ENCODE data around the gene FANCE. TPM values are rescaled to one million over a fixed set of nuclear protein-coding genes. Genes with fewer than 3 reads are reported as not detected.

Gene FANCE
- total RNA-seq, 1 experiment from 2014 or later, result 16.1 TPM

DNA sequence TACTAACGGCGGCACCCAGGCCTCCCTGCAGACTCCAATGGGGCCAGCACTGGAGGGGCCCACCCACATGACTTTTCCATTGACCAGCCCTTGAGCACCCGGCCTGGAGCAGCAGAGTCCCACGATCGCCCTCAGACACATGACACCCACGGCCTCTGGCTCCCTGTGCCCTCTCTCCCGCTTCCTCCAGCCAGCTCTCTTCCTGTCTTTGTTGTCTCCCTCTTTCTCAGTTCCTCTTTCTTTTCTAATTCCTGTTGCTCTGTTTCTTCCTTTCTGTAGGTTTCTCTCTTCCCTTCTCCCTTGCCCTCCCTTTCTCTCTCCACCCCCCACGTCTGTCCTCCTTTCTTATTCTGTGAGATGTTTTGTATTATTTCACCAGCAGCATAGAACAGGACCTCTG, 26.1 kb upstream of the FANCE start:
- DNase-seq (ENCODE audit: low read depth, low spot score), result no peak
- H3K9ac ChIP-seq (ENCODE audit: low read length), result no peak overlapping the region

More for the DNA sequence above, 26.1 kb upstream of the FANCE start:
- ChIA-PET POLR2A (no interaction called here), RAD21 (ENCODE audit: low non-redundant PET in 1 of 2, low total read pairs in 2 of 2, uncharacterized antibody in 2 of 2, unreplicated experiment in 2 of 2) (no interaction called here), CTCF (no interaction called here)
- H2AFZ ChIP-seq (ENCODE audit: low read depth, low read length, poor library complexity, severe bottlenecking), result no peak overlapping the region
- peaks cover 0 to 4% of the 10 kb centered on the region in 2 experiments; a peak in 1 of 4 replicates for H3K4me1 ChIP-seq (ENCODE audit: control insufficient read depth in 1 of 2, insufficient read depth in 2 of 2, low read length in 2 of 2)
- H3K9me2 ChIP-seq (ENCODE audit: insufficient read depth), result no peaks in the 10 kb centered on the region
- BruUV-seq (replicated peaks), result no TSS peak
- no peak for ATAC-seq
- H3K4me3 ChIP-seq (replicated peaks in 1 of 2; ENCODE audit: low read depth in 1 of 2, low read length in 2 of 2), result no peak overlapping the region
- peaks cover 0 to 15% of the 10 kb centered on the region in 2 experiments; a peak in 2 of 4 replicates for H3K9me3 ChIP-seq (ENCODE audit: control insufficient read depth in 1 of 2, insufficient read depth in 1 of 2, low read depth in 1 of 2, low read length in 2 of 2)
- H3K36me3 ChIP-seq (ENCODE audit: control insufficient read depth in 1 of 2, insufficient read depth in 2 of 2, low read length in 2 of 2), result peaks cover 8 to 19% of the 10 kb centered on the region in 2 experiments; a peak in 3 of 4 replicates
- H3K27ac ChIP-seq (ENCODE audit: low read depth, low read length), result no peak overlapping the region
- no peak overlapping the region for H3K4me2 ChIP-seq (ENCODE audit: low read length)
- H3K79me2 ChIP-seq (ENCODE audit: insufficient read depth, low read length), result no peaks in the 10 kb centered on the region
- H3K27me3 ChIP-seq (ENCODE audit: insufficient read depth, low read length), result no peaks in the 10 kb centered on the region
- intact Hi-C loops (cut with micrococcal nuclease), result no loop called here
- TF ChIP-seq SIN3A (IDR thresholded peaks at IDR 0.05; ENCODE audit: low read depth), result no peak
- no peak for TF ChIP-seq POLR2A (IDR thresholded peaks at IDR 0.05; ENCODE audit: borderline replicate concordance, extremely low read depth, insufficient read depth, insufficient read length)
- no peak for TF ChIP-seq EZH2 (IDR thresholded peaks at IDR 0.05)
- TF ChIP-seq, protein P1, sequence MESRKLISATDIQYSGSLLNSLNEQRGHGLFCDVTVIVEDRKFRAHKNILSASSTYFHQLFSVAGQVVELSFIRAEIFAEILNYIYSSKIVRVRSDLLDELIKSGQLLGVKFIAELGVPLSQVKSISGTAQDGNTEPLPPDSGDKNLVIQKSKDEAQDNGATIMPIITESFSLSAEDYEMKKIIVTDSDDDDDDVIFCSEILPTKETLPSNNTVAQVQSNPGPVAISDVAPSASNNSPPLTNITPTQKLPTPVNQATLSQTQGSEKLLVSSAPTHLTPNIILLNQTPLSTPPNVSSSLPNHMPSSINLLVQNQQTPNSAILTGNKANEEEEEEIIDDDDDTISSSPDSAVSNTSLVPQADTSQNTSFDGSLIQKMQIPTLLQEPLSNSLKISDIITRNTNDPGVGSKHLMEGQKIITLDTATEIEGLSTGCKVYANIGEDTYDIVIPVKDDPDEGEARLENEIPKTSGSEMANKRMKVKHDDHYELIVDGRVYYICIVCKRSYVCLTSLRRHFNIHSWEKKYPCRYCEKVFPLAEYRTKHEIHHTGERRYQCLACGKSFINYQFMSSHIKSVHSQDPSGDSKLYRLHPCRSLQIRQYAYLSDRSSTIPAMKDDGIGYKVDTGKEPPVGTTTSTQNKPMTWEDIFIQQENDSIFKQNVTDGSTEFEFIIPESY (IDR thresholded peaks at IDR 0.05; ENCODE audit: extremely low read depth, insufficient replicate concordance, low read length), result no peak
- no peak for TF ChIP-seq RAD21 (IDR thresholded peaks at IDR 0.05; ENCODE audit: low read depth)
- TF ChIP-seq SRF (IDR thresholded peaks at IDR 0.05; ENCODE audit: low read depth), result no peak
- no peak for TF ChIP-seq TCF7L2 (IDR thresholded peaks at IDR 0.05; ENCODE audit: borderline replicate concordance, extremely low read depth, insufficient read depth, insufficient read length)
- no peak for TF ChIP-seq ZNF274 (IDR thresholded peaks at IDR 0.05; ENCODE audit: low read depth, low read length)
- no peak for TF ChIP-seq POLR2AphosphoS5 (IDR thresholded peaks at IDR 0.05; ENCODE audit: low read depth, low read length)
- TF ChIP-seq ZFX (IDR thresholded peaks at IDR 0.05), result no peak
- no peak for TF ChIP-seq CBX3 (IDR thresholded peaks at IDR 0.05; ENCODE audit: low read depth)
- TF ChIP-seq FOSL1 (IDR thresholded peaks at IDR 0.05; ENCODE audit: low read depth), result no peak
- no peak for TF ChIP-seq YY1 (IDR thresholded peaks at IDR 0.05; ENCODE audit: extremely low read depth, insufficient replicate concordance, low read depth, low read length)
- TF ChIP-seq, protein P2, sequence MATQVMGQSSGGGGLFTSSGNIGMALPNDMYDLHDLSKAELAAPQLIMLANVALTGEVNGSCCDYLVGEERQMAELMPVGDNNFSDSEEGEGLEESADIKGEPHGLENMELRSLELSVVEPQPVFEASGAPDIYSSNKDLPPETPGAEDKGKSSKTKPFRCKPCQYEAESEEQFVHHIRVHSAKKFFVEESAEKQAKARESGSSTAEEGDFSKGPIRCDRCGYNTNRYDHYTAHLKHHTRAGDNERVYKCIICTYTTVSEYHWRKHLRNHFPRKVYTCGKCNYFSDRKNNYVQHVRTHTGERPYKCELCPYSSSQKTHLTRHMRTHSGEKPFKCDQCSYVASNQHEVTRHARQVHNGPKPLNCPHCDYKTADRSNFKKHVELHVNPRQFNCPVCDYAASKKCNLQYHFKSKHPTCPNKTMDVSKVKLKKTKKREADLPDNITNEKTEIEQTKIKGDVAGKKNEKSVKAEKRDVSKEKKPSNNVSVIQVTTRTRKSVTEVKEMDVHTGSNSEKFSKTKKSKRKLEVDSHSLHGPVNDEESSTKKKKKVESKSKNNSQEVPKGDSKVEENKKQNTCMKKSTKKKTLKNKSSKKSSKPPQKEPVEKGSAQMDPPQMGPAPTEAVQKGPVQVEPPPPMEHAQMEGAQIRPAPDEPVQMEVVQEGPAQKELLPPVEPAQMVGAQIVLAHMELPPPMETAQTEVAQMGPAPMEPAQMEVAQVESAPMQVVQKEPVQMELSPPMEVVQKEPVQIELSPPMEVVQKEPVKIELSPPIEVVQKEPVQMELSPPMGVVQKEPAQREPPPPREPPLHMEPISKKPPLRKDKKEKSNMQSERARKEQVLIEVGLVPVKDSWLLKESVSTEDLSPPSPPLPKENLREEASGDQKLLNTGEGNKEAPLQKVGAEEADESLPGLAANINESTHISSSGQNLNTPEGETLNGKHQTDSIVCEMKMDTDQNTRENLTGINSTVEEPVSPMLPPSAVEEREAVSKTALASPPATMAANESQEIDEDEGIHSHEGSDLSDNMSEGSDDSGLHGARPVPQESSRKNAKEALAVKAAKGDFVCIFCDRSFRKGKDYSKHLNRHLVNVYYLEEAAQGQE (IDR thresholded peaks at IDR 0.05; ENCODE audit: low read depth), result no peak
- TF ChIP-seq ELF1 (IDR thresholded peaks at IDR 0.05; ENCODE audit: borderline replicate concordance, low read depth), result no peak
- TF ChIP-seq, protein P3, sequence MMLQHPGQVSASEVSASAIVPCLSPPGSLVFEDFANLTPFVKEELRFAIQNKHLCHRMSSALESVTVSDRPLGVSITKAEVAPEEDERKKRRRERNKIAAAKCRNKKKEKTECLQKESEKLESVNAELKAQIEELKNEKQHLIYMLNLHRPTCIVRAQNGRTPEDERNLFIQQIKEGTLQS (IDR thresholded peaks at IDR 0.05), result no peak
- TF ChIP-seq, protein P4, sequence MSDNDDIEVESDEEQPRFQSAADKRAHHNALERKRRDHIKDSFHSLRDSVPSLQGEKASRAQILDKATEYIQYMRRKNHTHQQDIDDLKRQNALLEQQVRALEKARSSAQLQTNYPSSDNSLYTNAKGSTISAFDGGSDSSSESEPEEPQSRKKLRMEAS (IDR thresholded peaks at IDR 0.05), result no peak
- H4K20me1 ChIP-seq (ENCODE audit: insufficient read depth), result no peaks in the 10 kb centered on the region

Data from HCT116 (cell line).